ENCODE measurements around the gene LIFR.

LIFR gene

GRCh38 chr5:38537505-38537904, 18.9 kb downstream of the LIFR start:
- H3K27ac ChIP-seq: no peak overlapping the region
- TF ChIP-seq ZFX (IDR thresholded peaks at IDR 0.05; ENCODE audit: borderline replicate concordance) (no peak), CTCF (IDR thresholded peaks at IDR 0.05) (no peak)

GRCh38 chr5:38536968-38537367, 19.5 kb downstream of the LIFR start:
- TF ChIP-seq ZFX (IDR thresholded peaks at IDR 0.05; ENCODE audit: borderline replicate concordance) (no peak), CTCF (IDR thresholded peaks at IDR 0.05) (no peak)

DNA sequence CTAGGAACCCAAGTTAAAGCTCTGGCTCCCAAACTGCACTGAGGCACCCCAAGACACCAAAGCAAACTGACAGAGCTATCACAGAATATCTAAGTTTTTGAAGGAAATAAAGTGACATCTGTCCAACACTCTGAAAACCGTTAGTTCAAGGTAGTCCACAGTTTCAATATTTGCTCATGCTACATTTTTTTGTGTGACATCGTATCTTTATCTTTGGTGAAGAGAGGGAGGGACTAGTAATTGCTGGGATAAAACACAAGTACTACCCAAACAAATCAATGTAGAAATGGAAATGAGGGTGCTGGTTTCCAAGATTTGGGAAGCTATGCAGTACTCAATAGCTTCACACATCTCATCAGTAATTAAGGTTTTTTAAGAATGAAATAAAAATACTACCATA, 20.6 kb downstream of the LIFR start:
- no peak for TF ChIP-seq CTCF (IDR thresholded peaks at IDR 0.05)
- no peak for TF ChIP-seq ZFX (IDR thresholded peaks at IDR 0.05; ENCODE audit: borderline replicate concordance)
- H3K27ac ChIP-seq: no peak overlapping the region

More at GRCh38 chr5:38536968-38537367, 19.5 kb downstream of the LIFR start:
- H3K27ac ChIP-seq: no peak overlapping the region

DNA sequence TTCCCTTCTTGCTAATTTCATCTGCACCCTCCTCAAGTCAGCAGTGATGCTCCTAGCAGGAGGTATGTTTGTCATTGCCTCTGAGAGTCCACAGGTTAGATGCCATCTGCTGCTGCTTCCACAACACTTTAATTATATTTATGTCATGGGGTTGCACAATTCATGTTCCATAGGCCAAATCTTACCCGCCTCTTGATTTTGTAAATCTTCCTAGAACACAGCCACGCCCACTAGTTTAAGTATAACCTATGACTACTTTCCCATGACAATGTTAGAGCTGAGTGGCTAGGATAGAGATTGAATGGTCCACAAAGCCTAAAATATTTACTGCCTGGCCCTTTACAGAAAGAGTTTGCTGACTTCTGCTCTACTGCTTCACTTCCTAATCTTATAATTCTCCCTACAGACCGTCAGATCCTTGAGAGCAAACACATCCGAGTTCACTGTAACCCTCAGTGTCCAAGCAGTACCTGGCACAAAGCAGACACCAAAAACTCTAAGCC, 21.1 kb downstream of the LIFR start:
- TF ChIP-seq ZFX (IDR thresholded peaks at IDR 0.05; ENCODE audit: borderline replicate concordance) (no peak), CTCF (IDR thresholded peaks at IDR 0.05) (no peak)
- H3K27ac ChIP-seq: no peak overlapping the region

DNA sequence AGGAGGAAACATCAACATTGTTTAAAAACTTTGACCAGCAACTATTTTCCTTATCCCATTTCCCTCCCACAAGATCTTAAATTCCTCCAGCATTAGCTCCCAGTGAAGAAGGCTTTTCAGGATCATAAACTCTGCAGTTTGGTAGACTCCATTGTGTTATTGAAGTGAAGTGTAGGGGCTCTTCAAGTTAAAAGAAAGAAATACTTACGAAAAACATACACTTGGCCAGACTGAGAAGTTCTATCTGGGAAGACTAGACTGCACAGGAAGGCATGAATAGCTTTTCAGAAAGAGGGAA, 22.3 kb downstream of the LIFR start:
- no peak for TF ChIP-seq CTCF (IDR thresholded peaks at IDR 0.05)
- no peak overlapping the region for H3K27ac ChIP-seq

DNA sequence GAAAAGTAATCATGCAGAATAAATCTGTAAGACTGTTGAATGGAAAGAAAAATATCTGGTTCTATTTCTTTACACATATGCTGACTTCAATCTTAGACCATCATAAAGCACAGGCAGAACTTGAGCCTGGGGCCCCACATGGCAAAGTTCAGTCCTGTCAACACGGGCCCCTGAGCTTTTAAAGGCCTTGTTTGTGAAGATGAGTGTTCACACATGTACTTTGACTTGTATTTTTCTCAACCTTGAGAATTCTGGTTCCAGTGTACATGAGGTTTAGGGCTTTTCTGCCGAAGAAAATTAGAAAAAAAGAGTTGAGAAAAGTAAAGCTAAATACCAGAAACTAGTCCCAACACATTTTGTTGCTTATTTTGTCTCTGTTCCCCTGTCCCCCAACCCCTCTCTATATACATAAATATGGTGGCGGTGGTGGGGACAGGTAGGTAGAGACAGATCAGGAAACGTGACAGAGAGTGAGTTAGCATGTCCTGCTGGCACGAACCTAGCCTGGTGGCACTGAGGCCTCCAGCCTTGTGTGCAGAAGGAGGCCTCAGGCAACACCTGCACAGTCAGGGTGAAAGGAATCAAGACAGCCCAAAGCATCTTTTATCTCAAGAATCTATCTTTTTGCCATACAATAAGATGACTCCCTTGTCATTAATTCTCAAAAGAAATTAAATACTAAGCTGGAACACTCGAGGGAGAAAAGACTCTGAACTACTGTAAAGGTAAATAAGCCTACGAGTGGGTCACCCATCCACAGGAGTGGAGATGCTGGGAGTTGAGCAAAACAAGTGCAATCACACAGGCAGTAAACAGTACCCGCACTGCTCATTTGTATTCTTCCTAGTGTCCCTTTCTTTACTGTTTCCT, 22.9 kb downstream of the LIFR start:
- no peak overlapping the region for H3K27ac ChIP-seq
- no peak for TF ChIP-seq CTCF (IDR thresholded peaks at IDR 0.05)
- no peak for TF ChIP-seq ZFX (IDR thresholded peaks at IDR 0.05; ENCODE audit: borderline replicate concordance)

- H3K27ac ChIP-seq: no peak overlapping the region
- TF ChIP-seq CTCF (IDR thresholded peaks at IDR 0.05) (no peak), ZFX (IDR thresholded peaks at IDR 0.05; ENCODE audit: borderline replicate concordance) (no peak)
Measured at GRCh38 chr5:38532165-38532669, 24.2 kb downstream of the LIFR start.

Measured in 22Rv1 (cell line).